Mesendoderm (in vitro differentiated cells): ENCODE data around the gene FAM120A.

Experiments used
- DNase-seq: peaks from one replicate; pipeline ENCODE4 v3.0.0; 2013
- H2AK5ac ChIP-seq: 2 replicates; pipeline ENCODE4 v1.6.1; 2013; ENCODE audit warnings: low read length, inconsistent platforms
- H2BK120ac ChIP-seq: 2 replicates; pipeline ENCODE4 v1.6.1; 2013; ENCODE audit warnings: low read depth, mild to moderate bottlenecking, low read length, moderate library complexity, mixed read lengths
- H2BK15ac ChIP-seq: replicated peaks from 2 replicates; pipeline ENCODE4 v1.6.1; 2013; ENCODE audit warnings: low read depth, mild to moderate bottlenecking, moderate library complexity
- H2BK5ac ChIP-seq: 2 replicates; pipeline ENCODE4 v1.6.1; 2013; ENCODE audit warnings: low read length, inconsistent platforms
- H3K18ac ChIP-seq: 2 replicates; pipeline ENCODE4 v1.6.1; 2013; ENCODE audit warnings: mild to moderate bottlenecking, low read length, mixed read lengths
- H3K23ac ChIP-seq: one replicate; pipeline ENCODE4 v1.6.1; 2013; ENCODE audit warnings: low read length
- H3K27ac ChIP-seq: 2 replicates; pipeline ENCODE4 v1.5.1; 2013; ENCODE audit warnings: low read depth, mild to moderate bottlenecking, inconsistent platforms, low read length, moderate library complexity
- H3K27me3 ChIP-seq: 2 replicates; pipeline ENCODE4 v1.6.1; 2013; ENCODE audit warnings: low read length, control low read depth, mild to moderate bottlenecking, inconsistent platforms; ENCODE audit not compliant: insufficient read depth, poor library complexity
- H3K36me3 ChIP-seq: 2 replicates; pipeline ENCODE4 v1.6.1; 2013; ENCODE audit warnings: low read length, inconsistent platforms; ENCODE audit not compliant: control insufficient read depth, insufficient read depth
- H3K4ac ChIP-seq: one replicate; pipeline ENCODE4 v1.6.1; 2013; ENCODE audit warnings: low read depth, mild to moderate bottlenecking, low read length, moderate library complexity
- H3K4me1 ChIP-seq: 2 replicates; pipeline ENCODE4 v1.6.1; 2013; ENCODE audit warnings: low read depth, low read length, inconsistent platforms; ENCODE audit not compliant: control insufficient read depth
- H3K4me2 ChIP-seq: 2 replicates; pipeline ENCODE4 v1.6.1; 2013; ENCODE audit warnings: low read length
- H3K4me3 ChIP-seq: 2 replicates; pipeline ENCODE4 v1.5.1; 2013; ENCODE audit warnings: mild to moderate bottlenecking, low read length
- H3K56ac ChIP-seq: one replicate; pipeline ENCODE4 v1.6.1; 2013; ENCODE audit warnings: low read length
- H3K79me1 ChIP-seq: 2 replicates; pipeline ENCODE4 v1.6.1; 2013; ENCODE audit warnings: low read length, inconsistent platforms
- H3K79me2 ChIP-seq: 2 replicates; pipeline ENCODE4 v1.6.1; 2013; ENCODE audit warnings: mild to moderate bottlenecking, low read length; ENCODE audit not compliant: control insufficient read depth, insufficient read depth
- H3K9ac ChIP-seq: 2 replicates; pipeline ENCODE4 v1.6.1; 2013; ENCODE audit warnings: low read length, inconsistent platforms
- H4K5ac ChIP-seq: one replicate; pipeline ENCODE4 v1.6.1; 2013; ENCODE audit warnings: low read length
- H4K8ac ChIP-seq: one replicate; pipeline ENCODE4 v1.6.1; 2013; ENCODE audit warnings: low read depth, mild to moderate bottlenecking, control low read depth, low read length, moderate library complexity
- WGBS: extraction: QIAGEN DNeasy Blood & Tissue Kit; methylation state at CpG from one replicate; pipeline ENCODE4 v1.1.7; 2013; ENCODE audit warnings: low lambda C conversion rate, missing lambda C conversion rate; ENCODE audit not compliant: insufficient coverage; ENCODE audit errors: extremely low coverage; 5-methylcytosine and 5-hydroxymethylcytosine counted together

FAM120A gene

DNA sequence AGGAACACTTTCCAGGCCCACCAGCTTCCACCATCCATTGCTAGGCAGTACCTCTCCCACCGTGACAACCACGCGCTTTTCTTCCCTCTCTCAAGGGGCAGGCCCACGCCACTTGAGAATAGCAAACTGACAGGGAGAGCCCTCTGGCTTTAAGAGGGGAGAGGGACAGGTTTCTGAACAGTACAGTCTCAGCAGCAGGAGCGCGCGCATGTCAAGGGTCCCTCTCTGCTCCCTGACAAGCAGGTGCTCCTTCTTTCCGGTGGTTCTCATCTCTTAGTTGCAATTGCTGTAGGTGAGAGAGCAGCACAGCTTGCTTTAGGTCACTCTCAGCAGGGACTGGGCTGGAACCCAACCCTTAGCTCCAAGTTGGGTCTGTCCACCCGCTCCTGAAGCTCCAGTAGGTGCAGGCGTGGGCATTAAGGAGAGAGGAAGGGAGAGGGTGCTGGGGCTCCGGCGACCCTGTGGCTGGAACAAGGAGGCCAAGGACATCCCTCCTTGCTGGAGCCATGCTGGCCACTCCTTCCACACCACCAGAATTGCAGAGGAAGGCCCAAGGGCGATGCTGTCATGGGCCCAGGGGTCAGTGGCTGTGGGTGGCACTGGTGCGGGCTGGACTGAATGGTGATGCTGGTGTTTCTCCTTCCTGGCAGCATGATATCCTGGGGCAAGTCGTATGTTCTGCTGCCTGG, 115.9 kb downstream of the FAM120A start:
- Histone ChIP-seq H3K27me3 (no peaks in the 10 kb centered on the region), H3K4me3 (no peak overlapping the region)

GRCh38 chr9:93568169-93568568, 116.7 kb downstream of the FAM120A start:
- no peak overlapping the region for H2BK5ac ChIP-seq
- no peak overlapping the region for H2BK120ac ChIP-seq
- H3K27ac ChIP-seq, result no peak overlapping the region
- H3K27me3 ChIP-seq, result no peaks in the 10 kb centered on the region
- no peak overlapping the region for H4K8ac ChIP-seq
- no peak overlapping the region for H4K5ac ChIP-seq
- H3K4me1 ChIP-seq, result peaks cover 3% of the 10 kb centered on the region
- H3K9ac ChIP-seq, result no peak overlapping the region
- whole genome bisulfite sequencing, result no CpG with 5 or more reads among the region's 5 CpGs
- no peaks in the 10 kb centered on the region for H3K79me1 ChIP-seq
- no peaks in the 10 kb centered on the region for H3K79me2 ChIP-seq
- H3K4me3 ChIP-seq, result no peak overlapping the region
- no peak overlapping the region for H3K18ac ChIP-seq
- no peak overlapping the region for H3K4ac ChIP-seq
- no peak for DNase-seq
- no peak overlapping the region for H3K56ac ChIP-seq
- peaks cover 3% of the 10 kb centered on the region for H3K36me3 ChIP-seq
- H3K4me2 ChIP-seq, result no peak overlapping the region
- H2AK5ac ChIP-seq, result no peak overlapping the region
- H3K23ac ChIP-seq, result no peak overlapping the region
- no peak overlapping the region for H2BK15ac ChIP-seq

More for the DNA sequence above, 115.9 kb downstream of the FAM120A start:
- peak overlapping the region; percentile 44 for H3K4ac ChIP-seq
- no peak overlapping the region for H4K5ac ChIP-seq
- H3K56ac ChIP-seq, result peak overlapping the region; percentile 93
- H3K23ac ChIP-seq, result peak overlapping the region; percentile 94
- H3K36me3 ChIP-seq, result peaks cover 4% of the 10 kb centered on the region
- H3K4me2 ChIP-seq, result peak overlapping the region; percentile 78
- H3K18ac ChIP-seq, result no peak overlapping the region
- H4K8ac ChIP-seq, result no peak overlapping the region
- no peak overlapping the region for H2BK5ac ChIP-seq
- no peak overlapping the region for H2BK15ac ChIP-seq
- H2AK5ac ChIP-seq, result peak overlapping the region; percentile 94
- no peaks in the 10 kb centered on the region for H3K79me2 ChIP-seq
- no peaks in the 10 kb centered on the region for H3K79me1 ChIP-seq
- no peak overlapping the region for H3K27ac ChIP-seq
- H3K9ac ChIP-seq, result peak overlapping the region; percentile 96
- H2BK120ac ChIP-seq, result no peak overlapping the region
- WGBS, result no CpG with 5 or more reads among the region's 15 CpGs
- H3K4me1 ChIP-seq, result peaks cover 3% of the 10 kb centered on the region
- no peak for DNase-seq

GRCh38 chr9:93569621-93570174, 118.2 kb downstream of the FAM120A start:
- Histone ChIP-seq H3K36me3 (no peaks in the 10 kb centered on the region), H4K8ac (no peak overlapping the region), H2BK120ac (no peak overlapping the region), H3K4me1 (peaks cover 3% of the 10 kb centered on the region), H3K23ac (no peak overlapping the region), H3K4me3 (no peak overlapping the region), H3K9ac (no peak overlapping the region), H2AK5ac (no peak overlapping the region), H3K4ac (no peak overlapping the region), H3K27ac (no peak overlapping the region), H2BK15ac (no peak overlapping the region), H3K4me2 (no peak overlapping the region), H3K18ac (no peak overlapping the region), H2BK5ac (no peak overlapping the region), H3K56ac (no peak overlapping the region), H4K5ac (no peak overlapping the region), H3K27me3 (no peaks in the 10 kb centered on the region), H3K79me2 (no peaks in the 10 kb centered on the region), H3K79me1 (no peaks in the 10 kb centered on the region)
- no CpG with 5 or more reads among the region's 1 CpG for WGBS
- DNase-seq, result no peak

DNA sequence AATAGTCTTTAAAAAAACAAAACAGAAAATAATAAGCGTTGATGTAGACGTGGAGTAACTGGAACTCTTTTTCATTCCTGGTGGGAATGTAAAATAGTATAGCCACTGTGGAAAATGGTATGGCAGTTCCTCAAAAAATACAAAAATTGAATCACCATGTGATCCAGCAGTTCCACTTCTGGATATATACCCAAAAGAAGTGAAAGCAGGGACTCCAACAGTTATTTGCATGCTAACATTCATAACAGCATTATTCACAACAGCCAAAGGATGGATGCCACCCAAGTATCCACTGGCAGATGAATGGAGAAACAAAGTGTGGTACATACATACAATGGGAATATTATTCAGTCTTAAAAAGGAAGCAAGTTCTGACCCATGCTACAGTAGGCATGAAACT, 120.7 kb downstream of the FAM120A start:
- Histone ChIP-seq H2BK15ac (no peak overlapping the region), H3K27me3 (no peaks in the 10 kb centered on the region), H3K79me2 (no peaks in the 10 kb centered on the region), H4K8ac (no peak overlapping the region), H3K36me3 (no peaks in the 10 kb centered on the region), H3K79me1 (no peaks in the 10 kb centered on the region), H2BK120ac (no peak overlapping the region), H4K5ac (no peak overlapping the region), H3K4me3 (no peak overlapping the region), H3K4ac (no peak overlapping the region), H3K27ac (no peak overlapping the region), H3K18ac (no peak overlapping the region), H3K4me2 (no peak overlapping the region), H3K4me1 (peaks cover 5% of the 10 kb centered on the region), H2AK5ac (no peak overlapping the region), H2BK5ac (no peak overlapping the region), H3K56ac (no peak overlapping the region), H3K9ac (no peak overlapping the region), H3K23ac (no peak overlapping the region)
- DNase-seq, result no peak
- no CpG with 5 or more reads among the region's 2 CpGs for WGBS

GRCh38 chr9:93572636-93573515, 121.4 kb downstream of the FAM120A start:
- no peak for DNase-seq
- no peaks in the 10 kb centered on the region for H3K79me1 ChIP-seq
- no peak overlapping the region for H3K9ac ChIP-seq
- no peak overlapping the region for H3K4ac ChIP-seq
- H3K27me3 ChIP-seq, result no peaks in the 10 kb centered on the region
- H3K27ac ChIP-seq, result no peak overlapping the region
- H2BK15ac ChIP-seq, result no peak overlapping the region
- no peaks in the 10 kb centered on the region for H3K36me3 ChIP-seq
- no peak overlapping the region for H4K8ac ChIP-seq
- no peak overlapping the region for H3K18ac ChIP-seq
- no peak overlapping the region for H3K56ac ChIP-seq
- WGBS, result no CpG with 5 or more reads among the region's 8 CpGs
- no peak overlapping the region for H2BK120ac ChIP-seq
- no peak overlapping the region for H4K5ac ChIP-seq
- no peak overlapping the region for H3K4me3 ChIP-seq
- H3K23ac ChIP-seq, result no peak overlapping the region
- no peak overlapping the region for H2BK5ac ChIP-seq
- no peaks in the 10 kb centered on the region for H3K79me2 ChIP-seq
- H2AK5ac ChIP-seq, result no peak overlapping the region
- H3K4me2 ChIP-seq, result no peak overlapping the region
- peaks cover 5% of the 10 kb centered on the region for H3K4me1 ChIP-seq
